WTC11 (cell line): Measurements from ENCODE around the gene KLHL7.

Source experiments
- NFE2L1 ChIP-seq: sonication (generic); formaldehyde crosslinking; IDR thresholded peaks from 2 replicates; pipeline ENCODE4 v1.8.1; 2023; ENCODE audit warnings: missing genetic modification reagents
- ZNF317 ChIP-seq: sonication (generic); formaldehyde crosslinking; IDR thresholded peaks from 2 replicates; pipeline ENCODE4 v1.8.1; 2023; ENCODE audit warnings: low read depth, mild to moderate bottlenecking, moderate library complexity, missing genetic modification reagents, borderline replicate concordance

- TF ChIP-seq ZNF317 (CRISPR knock-in tag) (no peak), NFE2L1 (CRISPR knock-in tag) (no peak)
Observed at GRCh38 chr7:23200331-23200730, 94.7 kb downstream of the KLHL7 start.
